Activated T-cell treated with anti-CD3 and anti-CD28 coated beads for 1 hour (primary cell): ENCODE measurements around the gene PTN.
"Not testable (repeated sequence)": the region's sequence is repeated elsewhere in the genome, so short reads cannot be mapped to it uniquely, and the experiment has no call there.

Experiments used
- DNase-seq: peaks from one replicate; pipeline ENCODE4 v3.0.0-alpha.2; 2020; ENCODE audit warnings: low read depth

The PTN gene

DNA sequence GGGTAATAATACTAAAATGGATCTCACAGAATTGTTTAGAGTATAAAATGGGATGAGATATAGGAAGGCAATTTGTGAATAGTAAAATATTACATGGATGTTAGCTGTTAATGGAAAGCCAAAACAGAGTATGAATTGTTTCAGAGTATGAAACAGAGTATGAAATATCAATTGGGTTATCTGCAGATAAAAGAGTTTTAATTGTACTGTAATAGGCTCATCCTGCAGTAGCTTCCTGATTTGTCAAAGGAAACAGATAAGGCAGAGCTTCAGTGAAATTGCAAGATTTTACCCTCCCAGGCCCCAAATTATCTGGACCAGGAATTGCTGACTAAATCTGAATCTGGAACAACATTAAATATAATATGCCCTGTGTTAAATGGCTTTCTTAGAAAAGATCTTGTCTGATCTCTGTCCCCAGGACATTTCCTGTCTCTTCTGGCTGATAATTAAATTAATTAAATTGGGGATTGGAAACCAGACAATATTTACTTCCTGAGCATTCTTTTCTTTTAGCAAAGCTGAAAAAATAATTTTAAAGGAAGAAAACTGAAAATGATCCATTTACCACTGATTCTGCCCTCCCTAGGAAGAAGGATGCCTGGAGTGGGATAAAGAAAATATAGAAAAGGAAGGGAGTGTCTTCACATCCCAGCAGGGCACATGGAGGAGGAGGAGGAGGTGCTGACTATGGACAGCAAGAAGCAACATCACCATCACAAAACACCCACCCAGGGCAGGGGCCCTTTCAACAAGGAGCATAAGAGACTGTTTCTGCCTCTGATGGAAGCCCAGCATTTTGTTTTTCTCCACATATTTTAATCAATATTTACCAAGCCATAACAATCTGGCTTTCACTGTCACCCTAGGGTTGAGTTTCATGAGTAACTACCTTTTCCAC is 18.5 kb downstream of the PTN start:
- DNase-seq = no peak

- DNase-seq = no peak
Measured at GRCh38 chr7:137316648-137317353, 26.7 kb downstream of the PTN start.

DNA sequence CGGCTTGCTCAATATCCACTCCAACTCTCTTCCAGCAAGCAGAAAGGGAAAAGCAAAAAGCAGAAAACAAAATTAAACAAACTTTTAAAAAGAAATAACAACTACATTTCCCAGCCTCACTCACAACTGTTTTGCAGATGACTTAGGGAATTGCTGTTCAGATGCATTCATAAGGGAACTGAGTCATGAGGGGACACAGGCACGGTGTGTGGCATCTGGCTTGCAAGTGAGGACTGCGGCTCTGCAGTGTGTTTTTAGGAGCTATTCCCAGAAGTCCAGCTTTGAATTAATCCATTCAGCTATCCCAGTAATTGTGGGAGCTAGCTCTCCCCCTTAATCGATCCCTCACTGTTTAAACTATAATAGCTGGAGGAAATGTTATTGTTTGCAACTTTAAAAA is 30.3 kb downstream of the PTN start:
- DNase-seq = no peak

GRCh38 chr7:137306748-137307147 is 36.8 kb downstream of the PTN start:
- no peak for DNase-seq

- no peak for DNase-seq
Measured at GRCh38 chr7:137305901-137306621, 37.5 kb downstream of the PTN start.

DNA sequence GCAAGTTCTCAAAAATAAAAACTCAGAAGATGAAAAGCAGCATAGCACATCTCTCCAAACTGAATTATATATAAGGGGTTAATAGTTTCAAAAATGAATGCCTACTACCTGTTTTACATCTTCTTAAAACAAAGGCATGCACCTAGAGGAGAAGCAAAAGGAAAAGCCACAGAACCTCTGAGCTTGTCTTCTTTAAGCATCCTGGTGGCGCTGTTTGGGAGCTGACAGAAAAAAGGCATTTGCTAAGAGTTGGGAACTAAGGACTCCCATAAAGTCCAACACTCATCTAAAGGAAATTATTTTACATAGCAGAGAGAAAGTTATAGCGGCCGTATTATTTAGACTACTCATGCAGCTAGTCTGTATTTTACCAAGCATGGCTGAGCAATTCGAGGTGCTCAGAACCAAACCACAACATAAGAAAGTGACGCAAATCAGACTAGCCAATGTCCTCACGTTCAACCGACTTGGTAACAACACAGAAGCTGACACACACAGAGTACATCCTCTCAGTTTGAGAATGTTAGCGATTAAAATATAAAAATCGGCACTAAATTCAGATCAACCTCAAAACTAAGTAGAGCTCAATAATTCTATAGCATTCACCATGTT is 38.8 kb downstream of the PTN start:
- DNase-seq = no peak

- no peak for DNase-seq
Measured at GRCh38 chr7:137304165-137304564, 39.4 kb downstream of the PTN start.

- DNase-seq = no peak
Measured at GRCh38 chr7:137302081-137302480, 41.5 kb downstream of the PTN start.

DNA sequence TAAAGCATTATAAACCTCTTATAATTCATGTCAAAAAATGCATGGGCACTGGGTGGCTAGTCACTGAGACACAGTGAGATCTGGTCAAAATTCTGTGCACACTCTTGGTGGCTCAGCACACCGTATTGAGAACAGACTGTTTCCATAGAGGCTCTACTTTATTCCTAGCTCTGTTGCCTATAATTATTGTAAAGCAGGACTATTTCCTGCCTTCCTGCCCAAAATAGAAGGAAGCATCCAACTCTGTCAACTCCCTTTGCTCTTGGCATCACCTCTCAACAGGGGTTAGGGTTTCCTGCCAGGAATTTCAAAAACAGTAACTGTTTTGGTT is 45.1 kb downstream of the PTN start:
- no peak for DNase-seq

GRCh38 chr7:137297551-137298463 is 45.7 kb downstream of the PTN start:
- DNase-seq = no peak

GRCh38 chr7:137296576-137296975 is 47.0 kb downstream of the PTN start:
- DNase-seq = no peak

DNA sequence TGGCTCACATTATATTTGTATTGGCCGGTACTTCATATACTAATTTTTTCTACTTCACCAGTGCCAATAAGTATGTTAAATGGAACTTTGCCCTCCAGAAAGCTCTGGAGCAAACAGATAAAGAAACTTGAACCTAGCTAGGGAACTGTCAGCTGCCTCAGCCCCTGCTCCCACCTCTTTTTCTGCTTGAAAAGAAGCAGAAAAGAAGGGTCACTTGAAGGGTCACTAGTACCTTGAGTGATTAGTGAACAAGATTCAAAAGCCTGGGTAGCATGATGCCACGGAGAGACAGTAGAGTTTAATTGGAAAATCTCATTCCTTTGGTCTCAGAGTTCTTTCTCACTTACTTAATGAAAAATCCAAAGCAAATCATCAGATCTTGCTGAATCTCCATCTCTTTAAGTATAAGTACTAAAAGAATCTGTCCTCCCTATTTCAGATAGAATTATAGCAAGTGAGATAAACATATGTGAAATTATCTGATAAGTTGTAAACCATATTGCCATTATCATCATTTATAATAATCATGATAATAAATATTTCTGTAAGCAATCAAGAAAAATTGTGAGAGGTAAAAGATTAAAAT is 47.7 kb downstream of the PTN start:
- DNase-seq = no peak

DNA sequence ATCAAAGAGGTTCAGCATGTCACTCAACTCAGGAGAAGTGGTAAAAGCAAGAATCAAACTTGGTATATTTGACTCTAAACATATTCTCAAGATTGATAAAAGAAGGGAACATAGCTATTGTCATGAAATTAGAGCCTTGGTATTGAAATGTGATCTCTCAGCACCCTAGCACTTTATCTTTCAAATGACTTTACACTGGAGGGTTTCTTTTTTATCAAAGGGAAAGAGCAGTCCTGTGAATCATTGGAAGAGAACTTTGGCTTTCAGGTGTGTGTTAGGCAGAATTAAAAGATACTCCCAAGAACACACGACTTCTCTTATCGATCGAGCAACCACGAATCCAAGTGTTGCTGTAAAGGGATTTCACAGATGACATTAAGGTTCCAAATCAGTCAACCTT is 54.4 kb downstream of the PTN start:
- DNase-seq = no peak

- DNase-seq = no peak
Measured at GRCh38 chr7:137287651-137288258, 55.8 kb downstream of the PTN start.

DNA sequence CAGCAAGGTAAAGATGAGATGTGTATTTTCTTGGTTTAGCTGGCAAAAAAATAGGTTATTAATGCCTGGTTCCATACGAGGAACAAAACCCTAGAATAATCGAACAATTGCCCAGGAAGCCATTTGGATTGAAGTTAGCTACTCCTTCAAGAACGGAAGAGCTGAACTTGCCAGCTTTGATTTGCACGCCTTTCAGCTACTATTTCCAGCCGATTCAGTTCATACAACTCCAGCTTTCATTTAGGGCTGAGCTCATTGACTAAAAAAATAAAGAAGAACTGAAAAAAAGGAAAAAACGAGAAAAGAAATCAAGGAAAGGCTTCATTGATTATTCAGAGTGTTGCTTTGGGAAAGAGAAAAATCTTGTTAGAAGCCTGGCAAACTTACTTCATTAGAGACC is 60.4 kb downstream of the PTN start:
- DNase-seq = no peak

- no peak for DNase-seq
Measured at GRCh38 chr7:137282043-137282442, 61.5 kb downstream of the PTN start.

- no peak for DNase-seq
Measured at GRCh38 chr7:137276189-137276588, 67.3 kb downstream of the PTN start.

- no peak for DNase-seq
Measured at GRCh38 chr7:137272249-137272648, 71.3 kb downstream of the PTN start.

DNA sequence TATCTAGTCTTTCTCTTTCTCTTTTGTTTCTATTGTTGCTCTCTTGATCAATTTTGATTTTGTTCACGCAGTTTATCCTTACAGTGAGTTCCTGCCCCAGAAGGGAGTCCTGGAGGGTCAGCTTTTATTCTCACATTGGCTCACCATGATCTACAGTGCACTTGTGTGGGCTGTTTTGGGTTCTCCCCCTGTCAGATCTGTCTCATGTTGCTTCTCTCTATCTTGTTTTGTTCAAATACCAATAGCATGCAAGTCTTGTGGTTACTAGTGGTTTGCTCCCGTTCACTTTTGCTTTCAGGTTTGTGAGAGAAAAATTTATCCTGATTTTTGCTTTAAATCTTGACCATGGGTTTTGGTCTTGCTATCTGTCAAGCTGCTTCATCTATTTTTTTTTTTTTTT is 74.3 kb downstream of the PTN start:
- no peak for DNase-seq

- DNase-seq = not testable (repeated sequence)
Measured at GRCh38 chr7:137268001-137268865, 75.3 kb downstream of the PTN start.
